Activated naive CD4-positive, alpha-beta T cell treated with anti-CD3 and anti-CD28 coated beads, Interleukin-2, amount 10 ng/mL, durations not matched to agents 7 days and 5 days (primary cell): ENCODE results near the gene CAPN12.
"Not testable (repeated sequence)": the region's sequence is repeated elsewhere in the genome, so short reads cannot be mapped to it uniquely, and the experiment has no call there.

ENCODE experiments used
- CTCF ChIA-PET: fragments of 350-600 bp; sonication (Branson Sonifier 250); formaldehyde crosslinking; loops from one replicate; lab custom pipeline; 2021; ENCODE audit warnings: antibody characterized with exemption; lab: Charles Lee
- DNase-seq: peaks from one replicate; pipeline ENCODE4 v3.0.0-alpha.2; 2020
- H3K27ac Mint-ChIP-seq: one replicate; pipeline ENCODE4 v1.8.0; 2021; ENCODE audit warnings: mild to moderate bottlenecking, moderate library complexity, mixed read lengths
- H3K27me3 Mint-ChIP-seq: one replicate; pipeline ENCODE4 v1.8.0; 2021; ENCODE audit warnings: mild to moderate bottlenecking, mixed read lengths
- H3K36me3 Mint-ChIP-seq: one replicate; pipeline ENCODE4 v1.8.0; 2021; ENCODE audit warnings: mixed read lengths
- H3K4me1 Mint-ChIP-seq: one replicate; pipeline ENCODE4 v1.8.0; 2021; ENCODE audit warnings: mixed read lengths
- H3K4me3 Mint-ChIP-seq: one replicate; pipeline ENCODE4 v1.8.0; 2021; ENCODE audit warnings: mild to moderate bottlenecking, moderate library complexity, mixed read lengths
- H3K9me3 Mint-ChIP-seq: one replicate; pipeline ENCODE4 v1.8.0; 2021; ENCODE audit warnings: mixed read lengths

Gene CAPN12

GRCh38 chr19:38760805-38761517 lies 16.7 kb upstream of the CAPN12 start:
- not testable (repeated sequence) for H3K27ac Mint-ChIP-seq, H3K4me3 Mint-ChIP-seq

DNA sequence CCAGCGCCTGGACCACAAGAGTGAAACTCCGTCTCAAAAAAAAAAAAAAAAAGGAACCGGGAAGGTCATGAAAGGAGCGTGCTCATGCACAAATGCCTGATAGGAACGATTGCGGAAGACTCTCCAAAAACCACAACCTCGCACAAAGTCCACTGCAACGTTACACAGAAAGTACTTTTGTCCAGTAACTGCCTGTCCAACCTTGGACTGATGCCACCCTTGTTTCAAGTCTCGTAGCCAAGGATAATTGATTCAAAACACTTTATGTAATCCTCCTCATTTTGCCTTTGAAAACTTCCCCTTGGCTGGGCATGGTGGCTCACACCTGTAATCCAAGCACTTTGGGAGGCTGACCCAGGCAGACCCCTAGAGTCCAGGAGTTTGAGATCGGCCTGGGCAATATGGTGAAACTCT lies 15.3 kb upstream of the CAPN12 start:
- no peak overlapping the region for H3K27ac Mint-ChIP-seq
- peaks cover 20% of the 10 kb centered on the region for H3K27me3 Mint-ChIP-seq
- H3K36me3 Mint-ChIP-seq, result no peaks in the 10 kb centered on the region
- no peaks in the 10 kb centered on the region for H3K4me1 Mint-ChIP-seq
- H3K9me3 Mint-ChIP-seq, result no peaks in the 10 kb centered on the region
- CTCF ChIA-PET, result no interaction called here
- no peak for DNase-seq
- H3K4me3 Mint-ChIP-seq, result no peak overlapping the region

More at GRCh38 chr19:38760805-38761517, 16.7 kb upstream of the CAPN12 start:
- CTCF ChIA-PET, result interaction anchor here (0.8 to 1.0 kb wide), 2 partner anchors 9 to 26 kb away, joined by 3 read pairs; no protein-coding TSS in a partner anchor
- peaks cover 20% of the 10 kb centered on the region for H3K27me3 Mint-ChIP-seq
- H3K36me3 Mint-ChIP-seq, DNase-seq, H3K9me3 Mint-ChIP-seq, H3K4me1 Mint-ChIP-seq: not testable (repeated sequence)

DNA sequence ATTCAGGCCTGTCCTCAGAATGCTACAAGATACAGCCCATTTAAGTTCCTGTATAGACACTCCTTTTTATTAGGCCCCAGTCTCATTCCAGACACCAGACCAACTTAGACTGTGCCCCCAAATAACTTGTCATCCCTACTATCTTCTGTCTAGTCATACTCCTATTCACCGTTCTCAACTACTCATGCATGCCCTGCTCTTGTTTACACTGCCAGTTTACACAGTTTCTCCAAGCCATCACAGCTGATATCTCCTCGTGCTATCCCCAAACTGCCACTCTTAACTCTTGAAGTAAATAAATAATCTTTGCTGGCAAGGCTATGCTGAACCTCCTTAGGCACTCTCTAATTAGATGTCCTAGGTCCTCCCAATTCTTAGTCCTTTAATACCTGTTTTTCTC lies 9.9 kb upstream of the CAPN12 start:
- H3K27me3 Mint-ChIP-seq, result peaks cover 18% of the 10 kb centered on the region
- CTCF ChIA-PET, H3K36me3 Mint-ChIP-seq, H3K27ac Mint-ChIP-seq, DNase-seq, H3K9me3 Mint-ChIP-seq, H3K4me1 Mint-ChIP-seq, H3K4me3 Mint-ChIP-seq: not testable (repeated sequence)

GRCh38 chr19:38753783-38754182 lies 9.5 kb upstream of the CAPN12 start:
- H3K27ac Mint-ChIP-seq, H3K4me1 Mint-ChIP-seq, H3K4me3 Mint-ChIP-seq, DNase-seq, H3K9me3 Mint-ChIP-seq, CTCF ChIA-PET, H3K36me3 Mint-ChIP-seq: not testable (repeated sequence)
- peaks cover 21% of the 10 kb centered on the region for H3K27me3 Mint-ChIP-seq

GRCh38 chr19:38745316-38745715 lies 1.0 kb upstream of the CAPN12 start:
- Mint-ChIP-seq H3K4me3 (no peak overlapping the region), H3K36me3 (no peaks in the 10 kb centered on the region), H3K27me3 (peaks cover 55% of the 10 kb centered on the region), H3K4me1 (peaks cover 6% of the 10 kb centered on the region), H3K9me3 (no peaks in the 10 kb centered on the region), H3K27ac (peak overlapping the region; percentile 45)
- CTCF ChIA-PET, result no interaction called here
- no peak for DNase-seq

DNA sequence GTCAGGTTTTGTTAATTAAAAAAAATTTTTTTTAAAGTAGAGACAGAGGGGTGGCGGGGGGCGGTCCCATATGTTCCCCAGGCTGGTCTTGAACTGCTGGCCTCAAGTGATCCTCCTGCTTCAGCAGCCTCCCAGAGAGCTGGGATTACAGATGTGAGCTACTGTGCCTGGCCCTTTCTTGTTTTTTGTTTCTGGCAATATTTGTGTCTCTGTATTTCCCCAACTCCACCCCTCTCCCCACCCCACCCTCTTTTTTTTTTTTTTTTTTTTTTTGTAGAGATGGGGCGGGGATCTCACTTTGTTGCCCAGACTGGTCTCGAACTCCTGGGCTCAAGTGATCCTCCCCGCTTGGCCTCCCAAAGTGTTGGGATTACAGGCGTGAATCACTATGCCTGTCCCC lies 600 bp upstream of the CAPN12 start:
- Mint-ChIP-seq H3K4me3 (no peak overlapping the region), H3K27ac (no peak overlapping the region), H3K4me1 (peaks cover 10% of the 10 kb centered on the region), H3K9me3 (no peaks in the 10 kb centered on the region), H3K36me3 (no peaks in the 10 kb centered on the region), H3K27me3 (peaks cover 55% of the 10 kb centered on the region)
- CTCF ChIA-PET, result no interaction called here
- DNase-seq, result no peak

- Mint-ChIP-seq H3K4me3 (no peak overlapping the region), H3K36me3 (no peaks in the 10 kb centered on the region), H3K4me1 (peaks cover 21% of the 10 kb centered on the region), H3K27ac (no peak overlapping the region), H3K27me3 (peaks cover 59% of the 10 kb centered on the region), H3K9me3 (no peaks in the 10 kb centered on the region)
- no peak for DNase-seq
- CTCF ChIA-PET, result no interaction called here
Observed at GRCh38 chr19:38743394-38744297, 628 bp downstream of the CAPN12 start.

- H3K27ac Mint-ChIP-seq, result no peak overlapping the region
- CTCF ChIA-PET, result no interaction called here
- H3K9me3 Mint-ChIP-seq, result no peaks in the 10 kb centered on the region
- peaks cover 62% of the 10 kb centered on the region for H3K27me3 Mint-ChIP-seq
- no peak for DNase-seq
- H3K36me3 Mint-ChIP-seq, result no peaks in the 10 kb centered on the region
- H3K4me1 Mint-ChIP-seq, result peaks cover 25% of the 10 kb centered on the region
- H3K4me3 Mint-ChIP-seq, result no peak overlapping the region
Observed at GRCh38 chr19:38742906-38743305, 1.4 kb downstream of the CAPN12 start.

- Mint-ChIP-seq H3K27ac (no peak overlapping the region), H3K4me3 (no peak overlapping the region), H3K4me1 (peaks cover 30% of the 10 kb centered on the region), H3K27me3 (peaks cover 62% of the 10 kb centered on the region), H3K9me3 (no peaks in the 10 kb centered on the region), H3K36me3 (no peaks in the 10 kb centered on the region)
- CTCF ChIA-PET, result no interaction called here
- DNase-seq, result no peak
Observed at GRCh38 chr19:38742296-38742695, 2.0 kb downstream of the CAPN12 start.

DNA sequence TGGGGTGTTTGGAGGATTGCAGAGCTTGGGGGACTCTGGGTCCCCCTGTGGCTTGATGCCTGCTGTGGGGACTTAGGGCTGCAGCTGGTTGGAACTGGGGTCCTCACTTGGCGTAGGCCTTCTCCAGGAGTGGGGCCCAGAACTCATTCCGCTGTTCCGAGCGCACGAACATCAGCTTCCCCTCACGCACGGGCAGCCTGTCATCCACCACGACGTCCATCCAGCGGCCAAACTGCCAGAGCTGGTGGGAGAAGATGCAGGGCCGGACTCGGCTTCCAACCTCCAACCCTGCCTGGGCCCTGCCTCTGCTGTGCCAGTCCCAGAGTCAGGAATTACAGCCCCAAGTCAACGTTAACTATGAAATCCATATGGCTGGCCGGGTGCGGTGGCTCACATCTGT lies 2.6 kb downstream of the CAPN12 start:
- Mint-ChIP-seq H3K27me3 (peaks cover 62% of the 10 kb centered on the region), H3K4me3 (no peak overlapping the region), H3K4me1 (peaks cover 31% of the 10 kb centered on the region), H3K27ac (no peak overlapping the region), H3K9me3 (no peaks in the 10 kb centered on the region), H3K36me3 (no peaks in the 10 kb centered on the region)
- CTCF ChIA-PET, result no interaction called here
- no peak for DNase-seq

DNA sequence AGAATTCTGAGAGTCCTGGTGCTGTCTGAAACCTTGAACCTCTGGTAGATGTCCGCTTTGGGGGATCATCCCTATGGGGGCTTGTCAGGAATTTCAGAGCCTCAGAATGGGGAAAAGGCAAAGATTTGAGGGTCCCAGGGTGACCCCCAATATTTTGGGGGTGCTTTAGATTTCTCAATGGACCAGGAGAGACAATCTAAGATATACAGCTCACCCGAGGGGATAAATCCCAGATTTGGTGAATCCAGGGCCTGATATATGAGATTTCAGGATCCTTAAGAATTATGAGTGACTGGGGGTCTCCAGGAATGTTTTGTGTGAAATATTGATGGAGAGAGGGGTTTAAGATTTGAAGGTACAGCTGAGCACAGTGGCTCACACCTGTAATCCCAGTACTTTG lies 3.3 kb downstream of the CAPN12 start:
- DNase-seq, result no peak
- H3K27ac Mint-ChIP-seq, result no peak overlapping the region
- H3K27me3 Mint-ChIP-seq, result peaks cover 70% of the 10 kb centered on the region
- no peaks in the 10 kb centered on the region for H3K9me3 Mint-ChIP-seq
- peaks cover 35% of the 10 kb centered on the region for H3K4me1 Mint-ChIP-seq
- no peak overlapping the region for H3K4me3 Mint-ChIP-seq
- CTCF ChIA-PET, result no interaction called here
- H3K36me3 Mint-ChIP-seq, result no peaks in the 10 kb centered on the region

GRCh38 chr19:38740257-38740592 lies 4.0 kb downstream of the CAPN12 start:
- no peak overlapping the region for H3K27ac Mint-ChIP-seq
- CTCF ChIA-PET, result no interaction called here
- no peak overlapping the region for H3K4me3 Mint-ChIP-seq
- no peak for DNase-seq
- H3K27me3 Mint-ChIP-seq, result peaks cover 66% of the 10 kb centered on the region
- no peaks in the 10 kb centered on the region for H3K36me3 Mint-ChIP-seq
- peaks cover 38% of the 10 kb centered on the region for H3K4me1 Mint-ChIP-seq
- H3K9me3 Mint-ChIP-seq, result no peaks in the 10 kb centered on the region

DNA sequence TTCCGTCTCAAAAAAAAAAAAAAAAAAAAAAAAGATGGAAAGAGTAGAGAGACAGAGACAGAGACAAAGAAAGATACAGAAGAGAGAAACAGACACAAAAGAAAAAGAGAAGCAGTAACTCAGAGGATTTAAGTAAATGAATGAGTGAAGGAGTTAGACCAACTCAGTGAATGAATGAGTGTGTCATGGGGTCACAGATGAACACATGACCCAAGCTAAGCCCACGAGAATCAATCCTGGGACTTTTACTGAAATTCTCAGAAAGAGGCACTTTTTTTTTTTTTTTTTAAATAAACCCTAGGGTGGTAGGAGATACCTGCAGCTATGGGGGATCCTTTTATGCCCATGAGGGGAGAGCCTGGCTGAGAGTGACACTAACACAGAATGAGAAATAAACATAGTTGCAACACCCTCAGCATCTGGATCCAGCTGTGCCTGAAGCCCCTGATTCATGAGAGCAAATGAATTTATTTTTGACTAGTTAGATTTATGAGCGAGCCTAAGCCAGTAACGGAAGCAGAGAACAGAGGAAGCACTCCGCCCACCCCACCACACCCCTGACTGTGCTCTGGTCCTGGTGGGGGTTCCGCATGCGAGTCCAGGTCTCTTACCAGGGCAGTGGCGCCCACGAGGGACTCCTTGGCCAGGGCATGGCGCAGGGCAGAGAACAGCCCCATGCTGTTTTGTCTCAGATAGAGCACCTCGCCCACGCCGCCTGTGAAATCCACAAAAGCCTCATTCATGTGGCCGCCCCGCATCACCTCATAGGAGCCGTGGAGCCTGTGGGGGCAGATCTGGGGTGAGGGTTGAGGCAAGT lies 4.6 kb downstream of the CAPN12 start:
- DNase-seq, result no peak
- Mint-ChIP-seq H3K27ac (no peak overlapping the region), H3K9me3 (no peaks in the 10 kb centered on the region), H3K4me3 (no peak overlapping the region), H3K36me3 (no peaks in the 10 kb centered on the region), H3K27me3 (peaks cover 69% of the 10 kb centered on the region), H3K4me1 (peaks cover 39% of the 10 kb centered on the region)
- CTCF ChIA-PET, result no interaction called here
